GM19328 (cell line): ENCODE results near the gene TRMU.
"Not testable (repeated sequence)": the region's sequence is repeated elsewhere in the genome, so short reads cannot be mapped to it uniquely, and the experiment has no call there.

Source experiments
- ATAC-seq: cut with Tn5 transposase; IDR thresholded peaks from one replicate; pipeline ENCODE4 v1.9.1; 2021; ENCODE audit warnings: mild to moderate bottlenecking, moderate library complexity; ENCODE audit not compliant: unreplicated experiment

Gene TRMU

GRCh38 chr22:46299101-46299500, 36.4 kb upstream of the TRMU start:
- ATAC-seq: no peak

- no peak for ATAC-seq
Observed at GRCh38 chr22:46300491-46300890, 35.0 kb upstream of the TRMU start.

GRCh38 chr22:46303347-46303965, 32.1 kb upstream of the TRMU start:
- no peak for ATAC-seq

GRCh38 chr22:46308283-46308988, 27.1 kb upstream of the TRMU start:
- no peak for ATAC-seq

- no peak for ATAC-seq
Observed at GRCh38 chr22:46309526-46310085, 25.9 kb upstream of the TRMU start.

GRCh38 chr22:46312056-46312455, 23.5 kb upstream of the TRMU start:
- ATAC-seq: no peak

GRCh38 chr22:46312848-46313247, 22.7 kb upstream of the TRMU start:
- ATAC-seq: not testable (repeated sequence)

GRCh38 chr22:46315976-46316375, 19.5 kb upstream of the TRMU start:
- no peak for ATAC-seq

GRCh38 chr22:46317646-46318045, 17.9 kb upstream of the TRMU start:
- ATAC-seq: no peak

- ATAC-seq: no peak
Observed at GRCh38 chr22:46318576-46318975, 16.9 kb upstream of the TRMU start.

GRCh38 chr22:46319319-46319718, 16.2 kb upstream of the TRMU start:
- no peak for ATAC-seq

GRCh38 chr22:46320166-46320710, 15.3 kb upstream of the TRMU start:
- no peak for ATAC-seq

GRCh38 chr22:46320716-46321386, 14.7 kb upstream of the TRMU start:
- no peak for ATAC-seq

GRCh38 chr22:46322711-46323110, 12.8 kb upstream of the TRMU start:
- ATAC-seq: no peak

- ATAC-seq: no peak
Observed at GRCh38 chr22:46323162-46323561, 12.4 kb upstream of the TRMU start.

GRCh38 chr22:46326066-46326680, 9.3 kb upstream of the TRMU start:
- ATAC-seq: no peak

- ATAC-seq: no peak
Observed at GRCh38 chr22:46327691-46328465, 7.6 kb upstream of the TRMU start.

GRCh38 chr22:46328797-46329196, 6.7 kb upstream of the TRMU start:
- no peak for ATAC-seq

GRCh38 chr22:46329616-46330015, 5.9 kb upstream of the TRMU start:
- ATAC-seq: no peak

- ATAC-seq: no peak
Observed at GRCh38 chr22:46330426-46330825, 5.1 kb upstream of the TRMU start.
